GM23338 (cell line): ENCODE results near the gene EXOG. TPM values are rescaled to one million over a fixed set of nuclear protein-coding genes. Genes with fewer than 3 reads are reported as not detected.

ENCODE experiments used
- ATAC-seq: fragments of 200-7000 bp; cut with Tn5 transposase; 3 replicates; pipeline ENCODE4 v1.9.1; 2020
- DNase-seq: peaks from one replicate; pipeline ENCODE4 v3.0.0-alpha.2; 2015; ENCODE audit warnings: low spot score
- H2AFZ ChIP-seq: fragments of 200-600 bp; sonication (generic); 2 replicates; pipeline ENCODE4 v1.8.0; 2016; ENCODE audit warnings: antibody characterized with exemption, mild to moderate bottlenecking, moderate library complexity
- H3F3A ChIP-seq: fragments of 200-600 bp; sonication (generic); replicated peaks from 2 replicates; pipeline ENCODE4 v1.8.0; 2017; ENCODE audit warnings: antibody characterized with exemption, mixed run types, low read depth
- H3K27ac ChIP-seq: fragments of 200-600 bp; sonication (generic); 2 replicates; pipeline ENCODE4 v1.6.1; 2016; ENCODE audit warnings: low read depth
- H3K27me3 ChIP-seq: fragments of 200-600 bp; sonication (generic); 2 replicates; pipeline ENCODE4 v1.8.0; 2016; ENCODE audit warnings: mild to moderate bottlenecking, mixed run types, moderate library complexity; ENCODE audit not compliant: insufficient read depth
- H3K36me3 ChIP-seq: fragments of 200-600 bp; sonication (generic); 2 replicates; pipeline ENCODE4 v1.8.0; 2016; ENCODE audit warnings: mild to moderate bottlenecking; ENCODE audit not compliant: insufficient read depth
- H3K4me1 ChIP-seq: fragments of 200-600 bp; sonication (generic); 2 replicates; pipeline ENCODE4 v1.8.0; 2016; ENCODE audit warnings: mild to moderate bottlenecking, moderate library complexity; ENCODE audit not compliant: insufficient read depth
- H3K4me2 ChIP-seq: fragments of 200-600 bp; sonication (generic); 2 replicates; pipeline ENCODE4 v1.7.1; 2017; ENCODE audit warnings: mixed run types
- H3K4me3 ChIP-seq: fragments of 200-600 bp; sonication (generic); 2 replicates; pipeline ENCODE4 v1.6.1; 2016; ENCODE audit warnings: mixed run types
- H3K79me2 ChIP-seq: fragments of 200-600 bp; sonication (generic); replicated peaks from 2 replicates; pipeline ENCODE4 v1.8.0; 2017; ENCODE audit warnings: mild to moderate bottlenecking; ENCODE audit not compliant: insufficient read depth
- H3K9me2 ChIP-seq: fragments of 200-600 bp; sonication (generic); 2 replicates; pipeline ENCODE4 v1.8.0; 2017; ENCODE audit not compliant: insufficient read depth
- H4K20me1 ChIP-seq: fragments of 200-600 bp; sonication (generic); replicated peaks from 2 replicates; pipeline ENCODE4 v1.8.0; 2017; ENCODE audit warnings: mild to moderate bottlenecking; ENCODE audit not compliant: insufficient read depth
- H3K27ac Mint-ChIP-seq: 2 replicates; pipeline ENCODE4 v1.8.0; 2020; ENCODE audit warnings: inconsistent platforms, mild to moderate bottlenecking, moderate library complexity, mixed read lengths
- H3K27me3 Mint-ChIP-seq: 3 replicates; pipeline ENCODE4 v1.8.0; 2022; ENCODE audit warnings: low read depth, mild to moderate bottlenecking, moderate library complexity, mixed read lengths, inconsistent platforms; ENCODE audit not compliant: insufficient read depth, poor library complexity
- H3K36me3 Mint-ChIP-seq: 3 replicates; pipeline ENCODE4 v1.8.0; 2021; ENCODE audit warnings: low read depth, mild to moderate bottlenecking, inconsistent platforms, moderate library complexity, mixed read lengths
- H3K4me1 Mint-ChIP-seq: 3 replicates; pipeline ENCODE4 v1.8.0; 2020; ENCODE audit warnings: mild to moderate bottlenecking, inconsistent platforms, mixed read lengths
- H3K4me3 Mint-ChIP-seq: 3 replicates; pipeline ENCODE4 v1.8.0; 2021; ENCODE audit warnings: moderate library complexity, mild to moderate bottlenecking, inconsistent platforms, mixed read lengths
- H3K9me3 Mint-ChIP-seq: 3 replicates; pipeline ENCODE4 v1.8.0; 2020; ENCODE audit warnings: moderate library complexity, mild to moderate bottlenecking, inconsistent platforms, mixed read lengths
- CREB1 ChIP-seq: fragments of 250-450 bp; sonication (Bioruptor Pico); IDR thresholded peaks from 2 replicates; pipeline ENCODE4 v1.5.0; 2020; ENCODE audit warnings: low read depth, mild to moderate bottlenecking, moderate library complexity
- CTCF ChIP-seq, 2 experiments: fragments of 200-600 bp in 1 of 2; sonication (generic) in 1 of 2; conservative IDR thresholded peaks; 2 replicates each; pipeline versions ENCODE4 v1.5.1 to v1.6.1; 2016 to 2017; ENCODE audit warnings: antibody characterized with exemption in 2 of 2, low read depth in 2 of 2, mild to moderate bottlenecking in 2 of 2, moderate library complexity in 1 of 2
- ETS1 ChIP-seq: IDR thresholded peaks from 2 replicates; pipeline ENCODE4 v1.6.1; 2016; ENCODE audit warnings: antibody characterized with exemption
- EZH2phosphoT487 ChIP-seq: fragments of 200-600 bp; sonication (generic); IDR thresholded peaks from one replicate; pipeline ENCODE4 v1.8.1; 2018; ENCODE audit warnings: antibody characterized with exemption; ENCODE audit not compliant: unreplicated experiment
- JUNB ChIP-seq: IDR thresholded peaks from one replicate; pipeline ENCODE4 v1.6.1; 2016; ENCODE audit warnings: antibody characterized with exemption; ENCODE audit not compliant: unreplicated experiment
- NANOG ChIP-seq: IDR thresholded peaks from 2 replicates; pipeline ENCODE4 v1.6.1; 2016; ENCODE audit warnings: antibody characterized with exemption, borderline replicate concordance
- POLR2AphosphoS5 ChIP-seq: IDR thresholded peaks from 2 replicates; pipeline ENCODE4 v1.6.1; 2016; ENCODE audit warnings: antibody characterized with exemption, low read depth
- REST ChIP-seq: IDR thresholded peaks from one replicate; pipeline ENCODE4 v1.6.1; 2018; ENCODE audit warnings: antibody characterized with exemption; ENCODE audit not compliant: unreplicated experiment
- STAT1 ChIP-seq: IDR thresholded peaks from one replicate; pipeline ENCODE4 v1.6.1; 2016; ENCODE audit warnings: antibody characterized with exemption; ENCODE audit not compliant: unreplicated experiment
- ZNF114 ChIP-seq: fragments of 250-450 bp; sonication (Bioruptor Pico); IDR thresholded peaks from 2 replicates; pipeline ENCODE4 v1.5.0; 2020; ENCODE audit warnings: mild to moderate bottlenecking, moderate library complexity
- polyA plus RNA-seq: library from polyadenylated mRNA; unstranded; fragments of >200 nt; fragmentation: Nextera tagmentation; extraction: Ambion mirVana; gene quantifications from 2 replicates; pipeline ENCODE4 v1.2.1, GENCODE V29; 2016
- total RNA-seq: library from RNA; depleted of rRNA; stranded (reverse); fragments of >200 nt; shearing (Covaris generic); gene quantifications from 2 replicates; pipeline ENCODE4 v1.2.3, GENCODE V29; 2014

EXOG gene
- total and polyA plus RNA-seq, 2 experiments from 2014 or later, result 9.7 to 11.3 TPM

- Mint-ChIP-seq H3K27me3 (no peaks in the 10 kb centered on the region), H3K4me1 (no peaks in the 10 kb centered on the region), H3K4me3 (no peak overlapping the region), H3K9me3 (no peaks in the 10 kb centered on the region), H3K36me3 (peaks cover 7% of the 10 kb centered on the region), H3K27ac (no peak overlapping the region; the same call in 1 of the 2 replicates)
- no peak overlapping the region for H3K4me3 ChIP-seq
- H4K20me1 ChIP-seq, result no peaks in the 10 kb centered on the region; the same call in 1 of the 2 replicates
- no peaks in the 10 kb centered on the region for H3K9me2 ChIP-seq
- ATAC-seq (no peak), DNase-seq (no peak)
- TF ChIP-seq NANOG (no peak), JUNB (no peak), CREB1 (CRISPR knock-in tag) (no peak), REST (no peak), ETS1 (no peak)
- no peaks in the 10 kb centered on the region for H3K4me1 ChIP-seq
- H3K79me2 ChIP-seq, result 0 out of 2 replicates have a peak, but pooled peaks cover 3% of the 10 kb centered on the region
- H3F3A ChIP-seq, result 0 out of 2 replicates have a peak, but pooled peaks cover 7% of the 10 kb centered on the region
- H3K27ac ChIP-seq, result no peak overlapping the region
- H3K36me3 ChIP-seq, result no peaks in the 10 kb centered on the region
- H3K27me3 ChIP-seq, result no peaks in the 10 kb centered on the region
- H3K4me2 ChIP-seq, result no peak overlapping the region
- H2AFZ ChIP-seq, result no peak overlapping the region
These were observed 6.4 kb upstream of the EXOG start for GRCh38 chr3:38489766-38490165.

GRCh38 chr3:38490281-38491030 is 5.7 kb upstream of the EXOG start:
- no peak overlapping the region for H3K27ac ChIP-seq
- no peak overlapping the region for H3K4me2 ChIP-seq
- no peaks in the 10 kb centered on the region for H3K27me3 ChIP-seq
- no peak for ATAC-seq
- Mint-ChIP-seq H3K4me1 (no peaks in the 10 kb centered on the region), H3K9me3 (no peaks in the 10 kb centered on the region), H3K27ac (no peak overlapping the region), H3K4me3 (no peak overlapping the region), H3K36me3 (no peaks in the 10 kb centered on the region; the same call in 2 of the 3 replicates), H3K27me3 (no peaks in the 10 kb centered on the region)
- no peaks in the 10 kb centered on the region for H3K4me1 ChIP-seq
- H3K79me2 ChIP-seq, result 0 out of 2 replicates have a peak, but pooled peaks cover 3% of the 10 kb centered on the region
- no peaks in the 10 kb centered on the region; the same call in 1 of the 2 replicates for H4K20me1 ChIP-seq
- DNase-seq, result no peak
- H3K36me3 ChIP-seq, result no peaks in the 10 kb centered on the region
- TF ChIP-seq POLR2AphosphoS5, result no peak
- no peak for TF ChIP-seq REST
- TF ChIP-seq CTCF (conservative IDR thresholded peaks at IDR 0.05; ENCODE audit: low read depth in 2 of 2), result no peak
- TF ChIP-seq JUNB, result no peak
- TF ChIP-seq STAT1, result no peak
- TF ChIP-seq ETS1, result no peak
- TF ChIP-seq ZNF114 (CRISPR knock-in tag), result no peak
- TF ChIP-seq EZH2phosphoT487, result no peak
- H2AFZ ChIP-seq, result no peak overlapping the region
- H3F3A ChIP-seq, result 0 out of 2 replicates have a peak, but pooled peaks cover 7% of the 10 kb centered on the region
- H3K4me3 ChIP-seq, result no peak overlapping the region
- no peaks in the 10 kb centered on the region for H3K9me2 ChIP-seq
